ENCODE measurements around the gene RPL13.
"Not testable (repeated sequence)": the region's sequence is repeated elsewhere in the genome, so short reads cannot be mapped to it uniquely, and the experiment has no call there.

The RPL13 gene

GRCh38 chr16:89586218-89586617 lies 25.7 kb downstream of the RPL13 start:
- no peak overlapping the region for H3K4me3 ChIP-seq (ENCODE audit: low read length)
- H3K27ac ChIP-seq (ENCODE audit: low read depth, low read length), result no peak overlapping the region
- no peaks in the 10 kb centered on the region for H3K4me1 ChIP-seq (ENCODE audit: control insufficient read depth, low read length)
- H3K9me3 ChIP-seq (ENCODE audit: control insufficient read depth, insufficient read depth, low read length), result peaks cover 21% of the 10 kb centered on the region; the same call in 1 of the 2 replicates
- no peak for TF ChIP-seq CTCF (IDR thresholded peaks at IDR 0.05; ENCODE audit: low read depth, low read length, poor library complexity, severe bottlenecking)
- TF ChIP-seq EZH2phosphoT487 (IDR thresholded peaks at IDR 0.05; ENCODE audit: borderline replicate concordance, low read length), result no peak
- no peak overlapping the region for H3K4me2 ChIP-seq (ENCODE audit: low read length)
- H3K79me2 ChIP-seq (ENCODE audit: control insufficient read depth, low read length), result no peaks in the 10 kb centered on the region
- no peaks in the 10 kb centered on the region for H3K36me3 ChIP-seq (ENCODE audit: control insufficient read depth, low read length)
- no peaks in the 10 kb centered on the region for H4K20me1 ChIP-seq (ENCODE audit: control insufficient read depth, insufficient read depth, low read depth, low read length)
- peaks cover 3% of the 10 kb centered on the region; the same call in 1 of the 2 replicates for H3F3A ChIP-seq (ENCODE audit: control insufficient read depth, insufficient read depth)
- no peaks in the 10 kb centered on the region for H3K9me2 ChIP-seq (replicated peaks; ENCODE audit: control insufficient read depth, low read length)
- no peaks in the 10 kb centered on the region for H3K27me3 ChIP-seq (ENCODE audit: control insufficient read depth, low read length)

GRCh38 chr16:89586853-89587252 lies 26.4 kb downstream of the RPL13 start:
- Histone ChIP-seq H3K79me2 (ENCODE audit: control insufficient read depth, low read length) (no peaks in the 10 kb centered on the region), H3K9me3 (ENCODE audit: control insufficient read depth, insufficient read depth, low read length) (peaks cover 19% of the 10 kb centered on the region; the same call in 1 of the 2 replicates), H3K27ac (ENCODE audit: low read depth, low read length) (no peak overlapping the region), H4K20me1 (ENCODE audit: control insufficient read depth, insufficient read depth, low read depth, low read length) (no peaks in the 10 kb centered on the region), H3K4me2 (ENCODE audit: low read length) (no peak overlapping the region), H3K36me3 (ENCODE audit: control insufficient read depth, low read length) (no peaks in the 10 kb centered on the region), H3K4me3 (ENCODE audit: low read length) (no peak overlapping the region), H3F3A (ENCODE audit: control insufficient read depth, insufficient read depth) (peaks cover 3% of the 10 kb centered on the region; the same call in 1 of the 2 replicates), H3K27me3 (ENCODE audit: control insufficient read depth, low read length) (no peaks in the 10 kb centered on the region), H3K4me1 (ENCODE audit: control insufficient read depth, low read length) (no peaks in the 10 kb centered on the region), H3K9me2 (replicated peaks; ENCODE audit: control insufficient read depth, low read length) (no peaks in the 10 kb centered on the region)
- TF ChIP-seq EZH2phosphoT487 (IDR thresholded peaks at IDR 0.05; ENCODE audit: borderline replicate concordance, low read length) (no peak), CTCF (IDR thresholded peaks at IDR 0.05; ENCODE audit: low read depth, low read length, poor library complexity, severe bottlenecking) (no peak)

GRCh38 chr16:89587676-89588075 lies 27.2 kb downstream of the RPL13 start:
- H3K27ac ChIP-seq (ENCODE audit: low read depth, low read length); H3K4me1 ChIP-seq (ENCODE audit: control insufficient read depth, low read length); H3K4me2 ChIP-seq (ENCODE audit: low read length); H4K20me1 ChIP-seq (ENCODE audit: control insufficient read depth, insufficient read depth, low read depth, low read length); H3K4me3 ChIP-seq (ENCODE audit: low read length); H3K9me2 ChIP-seq (replicated peaks; ENCODE audit: control insufficient read depth, low read length); H3K27me3 ChIP-seq (ENCODE audit: control insufficient read depth, low read length); H3K36me3 ChIP-seq (ENCODE audit: control insufficient read depth, low read length); H3F3A ChIP-seq (ENCODE audit: control insufficient read depth, insufficient read depth); H3K79me2 ChIP-seq (ENCODE audit: control insufficient read depth, low read length): not testable (repeated sequence)
- H3K9me3 ChIP-seq (ENCODE audit: control insufficient read depth, insufficient read depth, low read length), result peaks cover 19% of the 10 kb centered on the region; the same call in 1 of the 2 replicates

GRCh38 chr16:89588413-89589109 lies 28.1 kb downstream of the RPL13 start:
- Histone ChIP-seq H4K20me1 (ENCODE audit: control insufficient read depth, insufficient read depth, low read depth, low read length) (no peaks in the 10 kb centered on the region), H3K4me2 (ENCODE audit: low read length) (no peak overlapping the region), H3K27ac (ENCODE audit: low read depth, low read length) (no peak overlapping the region), H3K79me2 (ENCODE audit: control insufficient read depth, low read length) (no peaks in the 10 kb centered on the region), H3F3A (ENCODE audit: control insufficient read depth, insufficient read depth) (peaks cover 3% of the 10 kb centered on the region; the same call in 1 of the 2 replicates), H3K36me3 (ENCODE audit: control insufficient read depth, low read length) (no peaks in the 10 kb centered on the region), H3K4me3 (ENCODE audit: low read length) (no peak overlapping the region), H3K4me1 (ENCODE audit: control insufficient read depth, low read length) (no peaks in the 10 kb centered on the region), H3K9me3 (ENCODE audit: control insufficient read depth, insufficient read depth, low read length) (peaks cover 19% of the 10 kb centered on the region; the same call in 1 of the 2 replicates), H3K27me3 (ENCODE audit: control insufficient read depth, low read length) (no peaks in the 10 kb centered on the region), H3K9me2 (replicated peaks; ENCODE audit: control insufficient read depth, low read length) (no peaks in the 10 kb centered on the region)
- TF ChIP-seq EZH2phosphoT487 (IDR thresholded peaks at IDR 0.05; ENCODE audit: borderline replicate concordance, low read length) (no peak), CTCF (IDR thresholded peaks at IDR 0.05; ENCODE audit: low read depth, low read length, poor library complexity, severe bottlenecking) (no peak)
